WERI-Rb-1 (cell line): ENCODE measurements around the gene SEMA3C.

Source experiments
- DNase-seq: peaks from one replicate; pipeline ENCODE4 v3.0.0-alpha.2; 2020
- H3K27ac ChIP-seq: fragments of 250-450 bp; sonication (Bioruptor Pico); 2 replicates; pipeline ENCODE4 v1.5.1; 2020; ENCODE audit warnings: mild to moderate bottlenecking, moderate library complexity
- H3K27me3 ChIP-seq: fragments of 250-450 bp; sonication (Bioruptor Pico); 2 replicates; pipeline ENCODE4 v1.5.1; 2021; ENCODE audit warnings: mild to moderate bottlenecking, low read depth, moderate library complexity; ENCODE audit not compliant: insufficient read depth, severe bottlenecking
- H3K36me3 ChIP-seq: fragments of 250-450 bp; sonication (Bioruptor Pico); 2 replicates; pipeline ENCODE4 v1.5.1; 2020; ENCODE audit warnings: mild to moderate bottlenecking, moderate library complexity
- H3K4me3 ChIP-seq: 2 replicates; pipeline ENCODE4 v1.5.1; 2011; ENCODE audit warnings: low read depth, mild to moderate bottlenecking, control low read depth, low read length
- H3K9me3 ChIP-seq: fragments of 250-450 bp; sonication (Bioruptor Pico); 2 replicates; pipeline ENCODE4 v1.5.1; 2021; ENCODE audit warnings: mild to moderate bottlenecking, moderate library complexity; ENCODE audit not compliant: severe bottlenecking
- CTCF ChIP-seq: IDR thresholded peaks from 2 replicates; pipeline ENCODE4 v1.5.1; 2011; ENCODE audit warnings: low read depth, mild to moderate bottlenecking, control low read depth, inconsistent platforms, low read length

SEMA3C gene

GRCh38 chr7:80835251-80835650, 83.6 kb downstream of the SEMA3C start:
- no peak overlapping the region for H3K27ac ChIP-seq
- H3K27me3 ChIP-seq: no peaks in the 10 kb centered on the region
- H3K36me3 ChIP-seq: no peaks in the 10 kb centered on the region
- no peak for TF ChIP-seq CTCF
- DNase-seq: no peak
- H3K9me3 ChIP-seq: no peaks in the 10 kb centered on the region
- no peak overlapping the region for H3K4me3 ChIP-seq

- no peak for TF ChIP-seq CTCF
- Histone ChIP-seq H3K27me3 (no peaks in the 10 kb centered on the region), H3K9me3 (no peaks in the 10 kb centered on the region), H3K4me3 (no peak overlapping the region), H3K36me3 (no peaks in the 10 kb centered on the region), H3K27ac (0 out of 2 replicates have a peak overlapping the region, but pooled peaks have one; percentile 9)
- no peak for DNase-seq
Measured at GRCh38 chr7:80833289-80834268, 85.3 kb downstream of the SEMA3C start.

- DNase-seq: no peak
- H3K27ac ChIP-seq: no peak overlapping the region
- H3K4me3 ChIP-seq: no peak overlapping the region
- no peak for TF ChIP-seq CTCF
- no peaks in the 10 kb centered on the region for H3K36me3 ChIP-seq
- H3K9me3 ChIP-seq: no peaks in the 10 kb centered on the region
- no peaks in the 10 kb centered on the region for H3K27me3 ChIP-seq
Measured at GRCh38 chr7:80832006-80832405, 86.8 kb downstream of the SEMA3C start.

- H3K27ac ChIP-seq: no peak overlapping the region
Measured at GRCh38 chr7:80830584-80831285, 88.1 kb downstream of the SEMA3C start.

GRCh38 chr7:80830010-80830409, 88.8 kb downstream of the SEMA3C start:
- Histone ChIP-seq H3K4me3 (no peak overlapping the region), H3K27ac (no peak overlapping the region), H3K9me3 (no peaks in the 10 kb centered on the region), H3K36me3 (no peaks in the 10 kb centered on the region), H3K27me3 (no peaks in the 10 kb centered on the region)
- DNase-seq: no peak
- TF ChIP-seq CTCF: no peak

More at GRCh38 chr7:80830584-80831285, 88.1 kb downstream of the SEMA3C start:
- no peaks in the 10 kb centered on the region for H3K27me3 ChIP-seq
- no peaks in the 10 kb centered on the region for H3K9me3 ChIP-seq
- no peaks in the 10 kb centered on the region for H3K36me3 ChIP-seq
- no peak for DNase-seq
- TF ChIP-seq CTCF: no peak
- H3K4me3 ChIP-seq: no peak overlapping the region
